Astrocyte of the cerebellum (primary cell): ENCODE data around the gene GLE1.
A peak's percentile ranks its signal among the peaks of the same experiment; 100 is the strongest.

Experiments used
- DNase-seq: peaks from one replicate; pipeline ENCODE4 v3.0.0-alpha.2; 2011; ENCODE audit warnings: low read depth
- H3K4me3 ChIP-seq: 2 replicates; pipeline ENCODE4 v1.5.1; 2011; ENCODE audit warnings: mild to moderate bottlenecking, low read depth, low read length, moderate library complexity
- in situ Hi-C: cut with HindIII; loops from 2 replicates; pipeline ENCODE4 v1.10.0; 2017; ENCODE audit warnings: low sequenced_read_pairs
- TF ChIP-seq, protein P1 (sequence below): IDR thresholded peaks from 2 replicates; pipeline ENCODE4 v1.5.1; 2012; ENCODE audit warnings: low read length, low read depth, moderate library complexity, mild to moderate bottlenecking; ENCODE audit errors: missing control alignments

Gene GLE1, protein sequence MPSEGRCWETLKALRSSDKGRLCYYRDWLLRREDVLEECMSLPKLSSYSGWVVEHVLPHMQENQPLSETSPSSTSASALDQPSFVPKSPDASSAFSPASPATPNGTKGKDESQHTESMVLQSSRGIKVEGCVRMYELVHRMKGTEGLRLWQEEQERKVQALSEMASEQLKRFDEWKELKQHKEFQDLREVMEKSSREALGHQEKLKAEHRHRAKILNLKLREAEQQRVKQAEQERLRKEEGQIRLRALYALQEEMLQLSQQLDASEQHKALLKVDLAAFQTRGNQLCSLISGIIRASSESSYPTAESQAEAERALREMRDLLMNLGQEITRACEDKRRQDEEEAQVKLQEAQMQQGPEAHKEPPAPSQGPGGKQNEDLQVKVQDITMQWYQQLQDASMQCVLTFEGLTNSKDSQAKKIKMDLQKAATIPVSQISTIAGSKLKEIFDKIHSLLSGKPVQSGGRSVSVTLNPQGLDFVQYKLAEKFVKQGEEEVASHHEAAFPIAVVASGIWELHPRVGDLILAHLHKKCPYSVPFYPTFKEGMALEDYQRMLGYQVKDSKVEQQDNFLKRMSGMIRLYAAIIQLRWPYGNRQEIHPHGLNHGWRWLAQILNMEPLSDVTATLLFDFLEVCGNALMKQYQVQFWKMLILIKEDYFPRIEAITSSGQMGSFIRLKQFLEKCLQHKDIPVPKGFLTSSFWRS

DNA sequence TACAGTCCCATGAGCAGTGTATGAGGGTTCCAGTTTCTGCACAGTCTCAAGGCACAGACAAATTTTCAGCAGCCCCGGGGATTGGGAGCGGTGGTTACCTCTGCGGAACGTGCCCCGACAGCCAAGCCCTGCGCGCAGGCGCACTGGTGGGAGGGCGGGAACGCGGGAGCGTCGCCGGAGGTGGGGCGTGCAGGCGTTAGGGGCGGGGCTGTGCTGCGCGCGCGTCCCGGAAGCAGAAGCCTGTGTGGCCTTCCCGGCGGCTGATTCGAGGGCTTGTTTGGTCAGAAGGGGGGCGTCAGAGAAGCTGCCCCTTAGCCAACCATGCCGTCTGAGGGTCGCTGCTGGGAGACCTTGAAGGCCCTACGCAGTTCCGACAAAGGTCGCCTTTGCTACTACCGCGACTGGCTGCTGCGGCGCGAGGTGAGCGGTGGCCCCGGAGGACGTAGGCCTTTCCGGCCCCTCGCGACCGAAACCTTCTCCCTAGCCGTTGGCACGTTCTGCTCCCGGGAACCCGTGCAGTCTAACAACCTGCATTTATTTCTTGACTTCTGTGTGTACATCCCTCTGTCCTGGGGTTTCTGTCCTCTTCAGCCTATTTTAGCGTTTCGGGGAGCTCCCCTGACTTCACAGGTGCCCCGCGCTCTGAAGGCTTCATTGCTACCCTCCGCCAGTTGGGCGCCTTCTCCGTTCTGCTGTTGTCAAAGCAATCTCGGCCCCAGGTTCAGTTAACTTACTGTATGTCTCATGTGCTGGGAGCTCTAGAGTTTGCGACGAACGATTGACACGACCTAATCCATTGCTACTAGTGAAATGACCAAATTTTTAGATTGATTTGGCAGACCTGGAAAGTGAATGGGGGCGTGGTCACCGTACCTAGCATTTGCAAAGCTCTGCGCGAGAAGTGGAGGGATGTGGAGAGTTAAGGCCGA is at the start of gene GLE1:
Gene GLE1 (plus strand): TSS at position 235 of the 929 bp plus-strand sequence. CDS start 87 bp downstream, at position 322.
- TF ChIP-seq, protein P1, sequence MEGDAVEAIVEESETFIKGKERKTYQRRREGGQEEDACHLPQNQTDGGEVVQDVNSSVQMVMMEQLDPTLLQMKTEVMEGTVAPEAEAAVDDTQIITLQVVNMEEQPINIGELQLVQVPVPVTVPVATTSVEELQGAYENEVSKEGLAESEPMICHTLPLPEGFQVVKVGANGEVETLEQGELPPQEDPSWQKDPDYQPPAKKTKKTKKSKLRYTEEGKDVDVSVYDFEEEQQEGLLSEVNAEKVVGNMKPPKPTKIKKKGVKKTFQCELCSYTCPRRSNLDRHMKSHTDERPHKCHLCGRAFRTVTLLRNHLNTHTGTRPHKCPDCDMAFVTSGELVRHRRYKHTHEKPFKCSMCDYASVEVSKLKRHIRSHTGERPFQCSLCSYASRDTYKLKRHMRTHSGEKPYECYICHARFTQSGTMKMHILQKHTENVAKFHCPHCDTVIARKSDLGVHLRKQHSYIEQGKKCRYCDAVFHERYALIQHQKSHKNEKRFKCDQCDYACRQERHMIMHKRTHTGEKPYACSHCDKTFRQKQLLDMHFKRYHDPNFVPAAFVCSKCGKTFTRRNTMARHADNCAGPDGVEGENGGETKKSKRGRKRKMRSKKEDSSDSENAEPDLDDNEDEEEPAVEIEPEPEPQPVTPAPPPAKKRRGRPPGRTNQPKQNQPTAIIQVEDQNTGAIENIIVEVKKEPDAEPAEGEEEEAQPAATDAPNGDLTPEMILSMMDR: no peak

DNA sequence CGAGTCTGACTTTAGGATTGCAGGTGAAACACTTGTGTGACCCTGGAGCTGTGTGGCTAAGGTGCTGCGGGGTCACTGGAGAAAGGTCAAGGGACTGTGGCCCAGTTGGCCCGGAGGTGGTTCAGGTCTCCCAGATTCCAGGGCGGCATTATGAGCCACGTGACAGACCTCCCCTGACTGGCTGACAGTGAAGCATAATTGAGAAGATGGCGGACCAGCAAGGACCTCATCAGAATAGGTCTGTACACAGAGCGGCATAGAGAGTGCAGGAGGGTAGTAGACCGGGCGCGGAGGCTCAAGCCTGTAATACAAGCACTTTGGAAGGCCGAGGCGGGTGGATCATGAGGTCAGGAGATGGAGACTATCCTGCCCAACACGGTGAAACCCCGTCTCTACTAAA is 49.5 kb upstream of the GLE1 start:
- in situ Hi-C loops: no loop called here
- no peak overlapping the region for H3K4me3 ChIP-seq
- DNase-seq: no peak
- TF ChIP-seq, protein P1: no peak

More for the DNA sequence above, at the start of gene GLE1:
- in situ Hi-C loops: no loop called here
- H3K4me3 ChIP-seq: peak within 1 kb of the TSS; percentile 96
- peak; percentile 76 for DNase-seq

DNA sequence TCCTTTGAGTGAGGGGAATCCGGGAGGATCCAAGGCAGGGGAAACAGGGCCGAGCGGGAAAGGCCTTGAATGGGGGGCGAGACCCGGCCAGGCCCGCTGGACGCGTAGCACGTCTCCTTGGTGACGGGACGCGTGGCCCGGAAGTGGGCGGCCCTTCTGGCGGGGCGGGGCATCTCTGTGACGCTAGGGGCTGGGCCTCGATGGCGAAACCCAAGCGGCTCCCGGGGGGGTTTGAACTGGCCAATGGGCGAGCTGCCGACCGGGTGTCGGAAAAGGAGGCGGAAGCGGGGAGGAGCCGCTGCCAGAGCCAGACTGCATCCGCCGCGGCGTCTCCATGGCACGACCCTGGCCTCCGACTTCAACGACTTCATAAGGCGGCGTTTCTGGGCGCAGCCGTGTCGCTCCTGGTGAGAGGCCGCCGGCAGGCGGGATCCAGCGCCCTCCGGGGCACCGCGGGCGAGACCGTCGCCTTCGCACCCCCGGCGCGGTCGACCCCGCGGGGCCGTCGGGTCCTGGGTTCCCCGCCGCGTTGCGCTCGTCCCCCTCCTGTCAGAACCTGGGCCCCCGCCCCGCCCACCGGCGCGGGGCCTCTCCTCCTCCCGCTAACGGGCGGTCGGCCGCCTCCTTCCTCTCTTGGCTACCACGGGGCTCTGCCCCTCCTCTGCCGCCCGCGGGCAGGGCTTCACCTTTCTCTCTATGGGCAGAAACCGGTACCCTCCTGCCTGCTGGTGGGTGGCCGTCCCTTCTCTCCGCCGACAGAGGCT is 48.5 kb upstream of the GLE1 start, which contains the start of gene ODF2:
Gene ODF2 (plus strand): TSS at position 158 of the 764 bp plus-strand sequence. CDS start 86 bp downstream, at position 244.
- TF ChIP-seq, protein P1: no peak
- in situ Hi-C loops: no loop called here
- DNase-seq: peak; percentile 88
- peak within 1 kb of the TSS; percentile 83 for H3K4me3 ChIP-seq

DNA sequence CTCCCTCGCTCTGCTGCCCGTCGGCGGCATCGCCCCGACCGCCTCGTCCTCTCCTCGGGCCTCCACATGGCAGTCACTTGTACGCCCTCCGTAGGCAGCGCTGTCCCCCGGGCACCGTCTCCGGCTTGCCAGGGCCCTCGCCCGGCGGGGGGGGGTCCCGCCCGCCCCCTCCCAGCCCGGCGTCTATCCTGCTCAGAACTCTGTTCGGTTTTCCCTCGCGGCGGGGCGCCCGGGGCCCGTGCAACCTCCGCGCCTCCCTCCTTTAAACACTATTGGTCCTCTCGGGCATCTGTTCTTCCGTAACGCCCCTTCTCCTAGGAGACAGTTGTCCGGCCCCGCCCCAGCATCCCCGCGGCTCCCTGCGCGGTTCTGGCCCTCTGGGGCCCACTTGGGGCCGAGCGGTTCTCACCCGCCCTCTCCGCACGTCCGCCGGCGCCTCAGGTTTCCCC is 47.9 kb upstream of the GLE1 start:
- peak overlapping the region; percentile 83 for H3K4me3 ChIP-seq
- TF ChIP-seq, protein P1: no peak
- in situ Hi-C loops: no loop called here
- peak; percentile 23 for DNase-seq

DNA sequence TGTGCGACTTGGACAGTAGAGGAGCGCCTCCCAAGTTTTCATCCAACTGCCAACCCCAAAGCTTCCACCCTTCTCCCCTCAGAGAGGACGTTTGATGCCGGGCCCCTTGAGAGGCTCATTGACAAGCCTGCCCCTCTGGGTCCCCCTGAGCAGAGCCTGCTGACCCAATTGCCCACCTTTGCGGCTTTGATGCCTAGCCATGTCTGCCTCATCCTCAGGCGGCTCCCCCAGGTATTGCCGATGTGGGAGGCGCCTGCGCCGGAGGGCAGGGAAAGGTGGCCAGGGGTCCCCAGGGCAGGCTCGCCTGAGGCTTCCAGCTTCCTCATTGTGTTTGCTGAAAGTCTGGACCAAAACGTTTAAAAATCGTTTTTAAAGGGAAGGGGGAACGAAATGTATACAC is 47.3 kb upstream of the GLE1 start:
- peak overlapping the region; percentile 83 for H3K4me3 ChIP-seq
- in situ Hi-C loops: no loop called here
- DNase-seq: no peak
- TF ChIP-seq, protein P1: no peak
